ENCODE results near the gene FOXK2.

DNA sequence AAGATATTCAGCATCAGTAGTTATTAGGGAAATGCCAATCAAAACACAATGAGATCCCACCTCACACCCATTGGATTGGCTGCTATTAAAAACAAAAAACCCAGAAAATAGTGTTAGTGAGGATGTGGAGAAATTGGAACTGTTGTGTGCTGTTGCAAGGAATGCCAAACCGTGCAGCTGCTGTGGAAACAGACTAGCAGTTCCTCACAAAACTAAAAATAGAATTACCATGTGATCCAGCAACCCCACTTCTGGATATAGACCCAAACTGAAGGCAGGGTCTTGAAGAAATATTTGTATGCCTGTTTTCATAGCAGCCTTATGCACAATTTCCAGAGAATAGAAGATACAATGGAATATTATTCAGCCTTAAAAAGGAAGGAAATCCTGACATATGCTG is 46.0 kb downstream of the FOXK2 start:
- no peak for TF ChIP-seq RAD21 (IDR thresholded peaks at IDR 0.05; ENCODE audit: low read depth)
- no peak for TF ChIP-seq EGR1 (IDR thresholded peaks at IDR 0.05)
